Stimulated activated CD8-positive, alpha-beta memory T cell treated with anti-CD3 and anti-CD28 coated beads, Interleukin-7, amount 100 ng/mL, for 1 hour (primary cell): ENCODE results near the gene SENP1.
"Not testable (repeated sequence)": the region's sequence is repeated elsewhere in the genome, so short reads cannot be mapped to it uniquely, and the experiment has no call there.

Source experiments
- DNase-seq, 2 donors: peaks; one replicate each; pipeline ENCODE4 v3.0.0-alpha.2; 2020; ENCODE audit warnings: low read depth in 2 of 2

Gene SENP1

DNA sequence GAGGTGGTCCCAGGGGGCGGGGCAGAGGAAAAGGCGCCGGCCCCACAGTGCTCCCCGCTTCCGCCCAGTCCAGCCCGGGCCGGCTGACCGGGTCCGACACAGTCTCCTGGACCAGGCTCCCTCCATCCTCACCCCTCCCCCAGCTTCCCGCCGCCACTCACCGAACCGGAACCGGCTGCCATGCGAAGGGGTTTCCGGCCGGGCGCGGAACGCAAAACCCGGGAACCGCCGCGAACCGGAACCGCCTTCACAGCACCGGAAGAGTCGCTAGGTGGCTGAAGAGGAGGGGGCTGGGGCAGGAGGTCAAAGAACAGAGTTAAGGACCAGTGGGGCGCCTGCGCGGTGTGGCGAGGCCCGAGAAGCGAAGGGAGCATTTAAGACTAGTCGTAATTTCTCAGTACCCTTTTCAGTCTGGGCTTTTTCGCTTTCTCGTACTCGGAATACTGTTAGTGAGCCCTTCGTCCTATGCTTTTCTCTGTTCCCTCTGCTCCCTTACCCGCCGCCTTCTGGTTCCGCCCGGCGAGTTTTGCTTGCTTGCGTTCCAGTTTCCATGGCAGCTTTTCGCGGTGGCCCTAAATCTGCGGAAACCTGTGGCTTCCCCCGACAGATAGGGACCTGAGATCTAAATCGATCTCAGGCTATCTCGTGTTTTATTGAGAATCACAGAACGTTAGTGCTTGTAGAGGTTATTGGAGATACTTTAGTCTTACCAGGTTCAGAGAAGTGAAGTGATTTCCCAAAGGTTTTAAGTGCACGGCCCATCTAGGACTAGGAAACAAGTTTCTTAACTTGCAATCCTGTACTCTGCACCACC, at the start of gene SENP1:
Gene SENP1, minus strand, starts transcription at position 213 of the 814 bp plus-strand sequence. CDS start 4,607 bp downstream, outside the sequence.
- peak; percentile 73 to 83 for DNase-seq

DNA sequence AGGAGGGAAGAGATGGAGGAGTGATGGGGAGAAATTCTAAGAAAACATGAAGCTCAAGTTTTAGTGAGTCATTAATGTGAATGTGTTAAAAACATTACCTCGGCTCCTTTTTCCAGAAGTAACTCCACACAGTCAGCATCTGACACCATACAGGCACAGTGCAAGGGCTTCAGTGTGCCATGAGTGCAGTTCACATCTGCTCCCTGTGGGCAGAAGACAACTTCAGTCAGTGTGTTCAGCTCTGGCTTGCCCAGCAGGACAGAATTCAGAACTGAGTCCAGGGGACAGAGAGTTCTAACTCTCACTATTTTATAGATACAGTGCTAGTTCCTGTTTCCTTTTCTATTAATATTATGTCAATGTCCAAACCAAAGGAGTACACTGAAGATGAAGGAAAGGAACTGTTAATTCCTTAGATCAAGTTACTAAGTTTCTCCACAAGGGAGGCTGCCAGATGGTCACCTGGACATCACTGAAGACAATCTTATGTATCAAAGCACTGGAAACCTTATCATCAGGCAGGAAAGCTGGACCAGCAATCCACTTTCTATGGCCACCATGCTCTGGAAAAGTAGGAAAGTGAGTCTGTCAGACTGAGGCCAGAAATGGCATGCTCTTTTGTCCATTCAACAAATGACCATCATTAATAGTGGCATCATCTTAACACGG, 45.4 kb upstream of the SENP1 start:
- no peak for DNase-seq

DNA sequence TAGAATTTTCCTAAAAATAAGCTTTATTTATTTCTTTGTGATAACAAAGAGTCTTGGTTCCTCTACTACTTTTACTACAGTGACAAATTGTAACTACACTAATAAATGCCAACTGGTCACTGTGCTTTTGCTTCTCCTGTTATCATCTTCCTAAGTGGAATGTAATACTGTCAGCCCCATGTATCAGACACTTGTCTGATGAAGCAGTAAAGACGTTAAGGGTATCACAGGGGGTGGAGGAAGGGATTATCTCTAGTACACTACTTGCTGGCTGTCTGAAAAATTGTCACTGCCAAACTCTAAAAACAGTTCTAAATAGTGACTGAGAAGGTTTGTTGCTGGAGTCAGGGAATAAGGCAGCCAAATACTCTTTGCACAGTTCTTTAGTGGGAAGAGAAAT, 40.1 kb upstream of the SENP1 start:
- DNase-seq: no peak

DNA sequence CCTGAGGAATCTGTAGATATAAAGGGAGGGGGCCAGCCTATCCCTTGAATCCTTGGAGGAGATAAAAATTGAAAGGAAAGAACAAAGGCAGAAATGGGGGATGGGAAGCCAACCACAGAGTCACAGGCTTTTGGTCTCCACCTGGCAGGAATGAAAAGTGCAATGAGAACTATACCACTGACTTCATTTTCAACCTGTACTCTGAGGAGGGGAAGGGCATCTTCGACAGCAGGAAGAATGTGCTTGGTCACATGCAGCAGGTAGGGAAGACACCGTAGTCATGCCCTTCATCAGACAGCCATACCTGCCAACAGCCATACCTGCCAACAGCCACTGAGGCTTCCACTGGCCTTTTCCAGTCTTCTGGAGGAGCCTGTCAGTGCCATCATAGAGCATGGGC, 38.0 kb upstream of the SENP1 start:
- no peak for DNase-seq

DNA sequence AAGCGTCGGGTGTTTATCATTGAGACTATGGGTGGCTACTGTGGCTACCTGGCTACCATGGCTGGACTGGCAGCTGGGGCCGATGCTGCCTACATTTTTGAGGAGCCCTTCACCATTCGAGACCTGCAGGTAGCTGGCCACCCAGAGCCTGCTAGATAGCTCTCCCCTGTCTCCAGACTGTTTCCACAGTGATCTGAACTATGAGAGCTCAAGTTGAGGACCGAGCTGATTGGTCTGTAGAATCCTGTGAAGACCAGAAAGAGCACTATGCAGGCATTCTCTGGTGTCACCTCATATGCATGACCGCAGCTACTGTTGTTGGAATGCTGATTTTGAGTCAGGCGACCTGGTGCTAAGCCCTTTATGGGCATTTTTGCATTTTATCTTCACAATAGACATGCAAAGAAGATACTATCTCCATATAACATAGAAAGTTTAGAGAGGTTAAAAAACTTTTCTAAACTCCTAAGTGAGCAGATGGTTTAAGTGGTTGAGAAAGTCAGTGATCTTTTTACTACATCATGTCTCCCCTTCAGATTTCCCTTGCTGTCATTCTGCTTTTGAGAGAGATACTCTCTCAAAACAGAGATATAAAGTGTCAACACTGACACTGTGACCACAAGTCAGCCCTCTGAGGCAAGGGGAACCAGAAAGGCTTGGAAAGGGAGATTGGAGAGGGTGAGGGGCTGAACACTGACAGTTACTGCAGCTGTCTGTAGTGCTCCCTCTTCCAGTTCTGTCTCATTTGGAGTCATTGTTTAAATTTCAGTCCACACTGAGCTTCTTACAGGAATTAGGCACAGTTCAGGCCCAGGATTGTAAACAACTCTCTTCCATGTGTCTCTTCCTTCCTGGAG, 37.2 kb upstream of the SENP1 start:
- no peak for DNase-seq

DNA sequence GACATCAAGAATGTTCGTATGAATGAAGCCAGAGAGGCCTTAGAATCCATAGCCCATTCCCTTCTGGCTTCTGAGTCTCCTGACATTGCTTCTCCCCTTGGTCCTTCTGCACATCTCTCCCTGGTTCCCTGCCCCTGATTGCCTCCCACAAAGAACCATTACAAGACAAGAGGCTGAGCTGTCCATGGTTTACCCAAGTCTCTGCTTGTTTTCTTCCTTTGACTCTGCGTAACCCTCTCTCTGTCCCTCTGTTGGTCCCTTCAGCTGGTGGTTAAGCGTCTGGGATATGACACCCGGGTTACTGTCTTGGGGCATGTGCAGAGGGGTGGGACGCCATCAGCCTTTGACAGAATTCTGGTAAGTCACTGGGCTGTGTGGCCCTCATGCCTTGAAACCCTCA, 29.1 kb upstream of the SENP1 start:
- no peak for DNase-seq

DNA sequence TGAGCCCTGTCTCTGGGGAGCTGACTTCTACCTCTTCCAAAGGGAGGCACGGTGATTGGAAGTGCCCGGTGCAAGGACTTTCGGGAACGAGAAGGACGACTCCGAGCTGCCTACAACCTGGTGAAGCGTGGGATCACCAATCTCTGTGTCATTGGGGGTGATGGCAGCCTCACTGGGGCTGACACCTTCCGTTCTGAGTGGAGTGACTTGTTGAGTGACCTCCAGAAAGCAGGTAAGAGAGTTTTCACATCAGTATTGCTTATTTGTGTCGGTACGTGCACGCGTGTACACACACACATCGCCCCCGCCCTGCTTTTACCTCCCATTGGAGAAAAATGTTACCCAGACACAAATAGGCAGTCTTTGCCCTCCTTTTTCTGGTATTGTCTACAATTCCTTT, 26.9 kb upstream of the SENP1 start:
- no peak for DNase-seq

DNA sequence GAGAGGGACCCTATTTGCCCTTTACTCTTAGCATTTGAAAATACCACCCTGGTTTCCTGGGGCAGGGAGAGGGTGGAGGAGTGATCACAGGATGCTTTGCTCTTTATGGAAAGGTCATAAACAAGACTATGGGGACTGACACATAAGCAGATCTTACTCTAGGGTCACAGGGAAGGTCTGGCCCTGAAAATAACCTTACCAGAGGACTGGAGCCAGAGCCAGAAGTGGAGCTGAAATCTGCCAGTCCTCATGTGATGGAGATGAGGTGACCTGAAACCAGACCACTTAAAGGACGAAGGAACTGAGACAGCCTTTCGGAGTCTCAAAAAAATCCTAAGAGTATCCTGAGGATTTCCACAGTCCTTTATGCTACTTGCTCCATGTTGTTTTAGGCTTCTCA, 25.6 kb upstream of the SENP1 start:
- no peak for DNase-seq

DNA sequence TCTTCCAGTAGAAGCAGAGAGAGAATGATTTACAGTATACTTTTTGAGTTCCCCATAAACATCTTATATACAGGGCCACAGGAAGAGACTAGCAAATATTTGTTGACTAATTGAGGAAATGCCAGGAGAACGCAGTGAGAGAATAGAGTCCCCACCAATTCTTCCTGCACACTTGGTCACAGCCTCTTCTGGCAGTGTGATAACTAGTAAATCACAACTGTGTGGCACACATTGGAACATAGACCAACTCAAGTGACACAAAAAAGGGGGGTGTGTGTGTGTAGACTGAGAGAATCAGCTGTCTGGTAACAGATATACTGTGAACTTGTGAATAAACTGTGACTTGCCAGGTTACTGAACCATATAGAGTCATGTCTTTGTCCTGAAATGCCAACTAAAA, 23.5 kb upstream of the SENP1 start:
- no peak for DNase-seq

DNA sequence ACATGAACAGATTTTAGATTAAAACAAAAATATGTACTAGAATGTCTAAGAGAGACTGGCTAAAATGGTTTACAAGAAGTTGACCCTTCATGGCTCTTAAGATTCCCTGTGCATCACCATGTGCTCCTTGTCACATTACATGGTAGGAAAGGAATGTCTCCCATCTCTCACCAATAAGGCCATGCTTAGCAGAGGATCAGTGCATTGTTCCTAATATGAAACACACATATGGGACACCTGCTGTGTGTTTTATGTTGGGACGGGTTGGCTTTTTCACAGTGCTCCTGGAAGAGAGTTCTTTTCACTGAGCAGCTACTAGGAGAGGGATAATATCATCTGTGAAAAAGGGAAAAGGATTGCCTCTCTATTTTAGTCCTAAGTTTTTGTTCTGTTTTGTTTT, 22.9 kb upstream of the SENP1 start:
- DNase-seq: no peak

DNA sequence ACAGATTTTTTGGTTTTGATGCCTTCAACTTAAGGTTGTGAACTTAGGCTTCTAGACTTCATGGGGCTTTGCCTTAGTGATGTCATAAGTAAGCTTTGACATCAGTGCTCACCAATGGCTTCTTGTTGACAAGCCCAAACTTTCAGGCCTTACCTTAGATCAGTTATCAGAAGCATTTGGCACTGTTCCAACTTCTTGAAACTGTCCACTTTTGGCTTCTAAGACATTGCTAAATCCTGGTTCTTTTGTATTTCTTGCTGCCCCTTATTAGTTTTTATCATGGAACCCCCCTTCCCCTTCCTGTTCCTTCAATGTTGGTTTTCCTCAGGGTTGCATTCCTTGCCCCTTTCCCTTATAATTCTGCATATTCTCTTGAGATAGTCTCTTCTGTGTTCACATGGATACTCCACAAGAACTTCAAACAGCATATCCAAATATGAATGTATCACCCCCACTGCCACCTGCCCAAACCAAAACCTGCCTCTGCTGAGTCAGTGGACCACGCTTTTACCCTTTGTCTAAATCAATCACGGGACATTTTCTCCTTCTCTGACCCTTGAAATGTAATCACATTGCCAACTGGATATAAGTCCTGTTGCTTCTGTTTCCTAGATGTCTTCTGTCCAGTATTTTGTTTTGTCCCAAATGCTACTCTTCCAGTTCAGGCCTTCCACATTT, 21.2 kb upstream of the SENP1 start:
- no peak for DNase-seq

DNA sequence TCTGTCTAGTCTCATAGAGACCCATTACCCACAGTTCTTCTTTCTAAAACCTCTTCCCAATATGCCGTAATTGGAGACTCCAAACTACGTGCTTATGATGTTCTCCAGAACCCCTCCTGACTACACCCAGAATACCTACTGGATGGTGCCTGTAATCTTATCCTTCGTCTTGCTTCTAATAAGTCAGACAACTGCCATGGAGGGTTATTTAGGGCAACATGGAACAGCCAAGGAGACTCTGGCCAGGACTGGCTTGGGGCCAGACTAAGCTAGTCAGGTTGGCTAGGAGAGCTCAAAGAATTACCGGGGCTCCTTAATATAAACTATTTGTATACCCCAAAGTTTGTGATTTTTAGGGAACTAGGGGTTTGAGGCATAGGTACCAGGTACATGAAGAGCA, 20.1 kb upstream of the SENP1 start:
- no peak for DNase-seq

DNA sequence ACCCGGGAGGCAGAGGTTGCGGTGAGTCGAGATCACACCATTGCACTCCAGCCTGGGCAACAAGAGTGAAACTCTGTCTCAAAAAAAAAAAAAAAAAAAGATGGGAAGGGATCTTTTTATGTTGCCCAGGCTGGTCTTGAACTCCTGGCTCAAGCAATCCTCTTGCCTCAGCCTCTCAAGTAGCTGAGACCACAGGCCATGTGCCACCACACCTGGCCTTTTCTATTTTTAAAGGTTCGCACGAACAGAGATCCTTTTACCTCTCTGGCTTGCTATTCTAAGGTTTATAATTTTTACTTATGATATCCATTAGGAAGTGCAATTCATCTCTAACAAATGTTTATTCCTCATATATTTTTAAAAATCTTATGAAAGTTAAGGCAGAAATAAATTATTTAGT, 19.7 kb upstream of the SENP1 start:
- not testable (repeated sequence) for DNase-seq

DNA sequence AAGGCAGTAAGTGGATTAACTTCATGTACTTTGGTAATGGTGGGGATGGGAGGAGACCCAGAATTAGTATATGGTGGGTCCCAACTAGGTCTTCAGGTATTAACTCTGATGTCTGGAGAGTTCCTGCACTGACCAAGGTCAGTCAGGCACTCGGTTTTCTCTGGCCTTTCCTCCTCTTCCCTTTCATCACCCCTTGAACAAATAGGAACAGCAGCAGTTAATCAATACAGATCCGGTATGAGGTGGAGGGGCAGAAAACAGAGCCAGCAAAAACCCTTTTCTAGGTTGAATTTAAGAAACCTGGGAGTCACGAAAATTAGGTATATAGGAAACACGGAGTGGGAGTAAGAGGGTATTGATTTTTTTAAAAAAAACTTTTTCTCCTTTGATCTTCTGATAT, 17.3 kb upstream of the SENP1 start:
- no peak for DNase-seq

DNA sequence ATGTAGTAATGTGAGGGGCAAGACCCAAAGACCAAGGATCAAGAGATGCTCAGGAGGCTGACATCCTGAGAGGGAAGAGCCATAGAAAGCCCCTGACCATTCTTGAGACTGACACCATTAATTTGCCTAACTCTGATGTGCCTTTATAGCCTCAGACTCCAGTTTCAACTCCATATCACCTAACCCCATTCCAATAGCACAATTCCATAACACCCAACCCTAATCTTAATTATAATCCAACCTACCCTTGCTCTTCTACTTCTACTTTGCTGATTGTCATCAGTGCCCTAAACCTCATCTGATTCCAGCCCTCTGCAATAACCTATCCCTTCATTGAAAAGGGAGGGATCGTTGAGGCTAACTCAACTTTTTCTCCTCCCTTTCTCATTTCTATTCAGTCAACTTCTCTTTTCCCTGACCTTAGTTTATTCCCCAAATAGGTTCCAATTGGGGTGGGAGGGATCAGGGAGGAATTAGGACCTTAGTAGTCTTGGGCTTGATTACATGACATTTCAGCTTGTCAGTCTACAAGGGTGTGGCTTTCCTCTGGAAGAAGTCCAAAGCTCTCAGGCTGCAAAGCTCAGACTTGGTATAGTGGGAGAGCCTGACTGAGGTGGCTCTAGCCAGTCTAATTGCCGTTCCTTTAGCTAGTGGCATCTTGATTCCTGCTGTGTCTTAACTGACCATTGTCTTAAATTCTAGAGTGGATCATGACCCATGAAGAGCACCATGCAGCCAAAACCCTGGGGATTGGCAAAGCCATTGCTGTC, 16.4 kb upstream of the SENP1 start:
- no peak for DNase-seq

DNA sequence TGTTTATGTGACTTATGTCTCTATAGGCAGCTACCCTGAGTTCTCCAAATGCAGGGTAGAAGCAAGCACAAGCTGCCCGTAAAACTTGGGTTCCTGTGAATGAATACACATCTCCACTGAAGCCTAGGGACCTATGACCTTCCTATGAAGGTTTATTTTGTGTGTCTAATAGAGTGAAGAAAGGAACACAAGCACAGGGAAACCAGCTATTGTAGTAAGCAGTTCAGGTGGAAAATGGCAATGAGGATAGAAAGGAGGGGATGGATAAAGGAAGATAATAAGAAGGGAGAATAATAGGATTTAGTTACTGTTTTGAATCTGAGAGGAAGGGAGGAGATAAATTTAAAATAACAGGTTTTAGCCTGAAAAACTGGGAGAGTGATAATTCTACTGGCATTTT, 15.6 kb upstream of the SENP1 start:
- DNase-seq: no peak

DNA sequence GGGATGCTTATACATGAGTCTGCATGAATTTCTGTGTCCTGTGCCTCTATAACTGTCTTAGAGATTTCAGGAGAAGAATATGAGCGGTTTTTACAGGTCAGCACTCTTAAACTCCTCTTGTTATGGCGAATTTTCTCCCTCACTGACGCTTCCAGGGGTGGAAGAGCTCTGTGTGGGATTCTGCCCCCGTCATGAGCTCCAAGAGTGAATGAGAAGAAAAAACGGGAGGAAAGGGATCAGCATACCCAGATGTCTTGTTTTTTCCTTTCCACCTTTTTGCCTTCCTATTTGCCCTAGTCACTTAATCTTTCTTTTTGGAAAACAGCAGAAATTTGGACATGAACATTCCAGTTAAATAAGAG, 13.9 kb upstream of the SENP1 start:
- no peak for DNase-seq

DNA sequence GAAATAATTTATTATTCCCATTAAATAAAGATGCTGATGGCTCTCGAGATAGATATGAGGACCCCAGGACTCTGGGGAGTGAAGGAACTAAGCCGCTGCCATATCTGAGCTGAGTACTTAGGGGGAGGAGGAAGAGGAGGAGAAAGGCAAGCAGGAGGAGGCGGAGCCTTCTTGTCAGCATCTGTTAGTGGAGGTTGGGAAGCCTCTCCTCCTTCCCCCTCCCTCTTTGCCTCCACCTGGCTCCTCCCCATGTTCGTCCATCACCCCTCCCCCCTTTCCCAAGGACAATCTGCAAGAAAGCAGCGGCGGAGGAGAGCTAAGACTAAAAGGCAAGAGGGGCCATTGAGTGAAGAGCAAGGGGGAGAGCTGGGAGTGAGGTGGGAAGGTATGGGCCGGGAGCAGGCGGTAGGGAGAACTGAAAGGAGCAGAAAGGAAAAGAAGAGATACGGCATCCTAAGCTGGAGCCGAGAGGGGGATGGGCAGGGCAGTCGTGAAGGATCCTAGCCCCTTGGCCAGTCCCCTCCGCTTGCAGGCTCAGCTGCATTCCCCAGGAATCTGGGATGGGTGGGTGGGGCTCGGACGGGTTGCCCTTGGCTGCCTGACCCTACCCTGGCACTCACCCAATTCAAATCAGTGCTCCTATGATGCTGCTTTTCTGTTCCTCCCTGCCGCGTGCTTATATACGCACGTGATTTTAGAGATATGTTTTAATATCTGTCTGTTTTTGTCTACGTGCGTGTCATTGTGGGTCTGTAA, 13.4 kb upstream of the SENP1 start, which contains the start of gene PFKM:
Gene PFKM, plus strand, starts transcription at position 287 of the 756 bp plus-strand sequence. CDS start 3,411 bp downstream, outside the sequence.
- no peak for DNase-seq

DNA sequence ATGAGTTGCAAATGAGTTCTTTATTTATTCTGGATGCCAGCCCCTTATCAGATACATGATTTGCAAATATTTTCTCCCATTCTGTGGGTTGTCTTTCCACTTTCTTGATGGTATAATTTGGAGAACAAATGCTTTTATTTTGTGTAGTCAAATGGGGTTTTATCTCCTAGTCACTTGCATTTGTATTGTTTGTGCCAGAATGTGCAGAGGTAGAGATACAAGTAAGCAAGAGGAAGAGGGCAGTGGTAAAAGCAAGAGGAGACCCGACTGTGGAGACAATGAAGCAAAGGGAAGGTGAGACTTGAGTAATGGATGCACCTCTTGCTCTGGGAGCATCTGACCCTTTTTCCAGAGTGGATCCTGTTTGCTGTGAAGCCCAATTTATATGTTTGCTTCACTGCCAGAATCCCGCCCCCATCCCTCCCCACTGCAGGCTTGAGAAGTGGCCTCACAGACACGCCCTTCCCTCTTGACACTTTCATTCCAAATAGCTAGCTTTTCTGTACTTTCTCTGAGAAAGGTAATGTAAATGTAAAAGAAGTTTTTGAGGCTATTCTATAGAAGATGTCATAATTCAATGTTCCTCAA, 12.5 kb upstream of the SENP1 start:
- no peak for DNase-seq

DNA sequence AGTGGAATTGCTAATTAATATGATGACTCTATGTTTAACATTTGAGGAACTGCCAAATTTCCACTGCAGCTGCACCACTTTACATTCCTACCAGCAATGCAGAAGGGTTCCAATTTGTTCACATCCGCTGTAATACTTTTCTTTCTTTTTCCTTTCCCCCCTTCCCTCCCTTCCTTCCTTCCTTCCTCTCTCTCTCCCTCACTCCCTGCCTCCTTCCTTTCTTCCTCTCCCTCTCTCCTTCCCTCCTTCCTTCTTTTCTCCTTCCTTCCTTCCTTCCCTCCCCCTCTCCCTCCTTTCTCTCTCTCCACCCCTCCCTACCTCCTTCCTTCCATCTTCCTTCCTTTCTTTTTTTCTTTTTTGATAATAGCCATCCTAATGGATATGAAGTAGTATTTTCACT, 10.1 kb upstream of the SENP1 start:
- no peak for DNase-seq
